Measurements from ENCODE around the gene ADCY1.

GRCh38 chr7:45582136-45582749 lies 8.1 kb downstream of the ADCY1 start:
- TF ChIP-seq, protein P1, sequence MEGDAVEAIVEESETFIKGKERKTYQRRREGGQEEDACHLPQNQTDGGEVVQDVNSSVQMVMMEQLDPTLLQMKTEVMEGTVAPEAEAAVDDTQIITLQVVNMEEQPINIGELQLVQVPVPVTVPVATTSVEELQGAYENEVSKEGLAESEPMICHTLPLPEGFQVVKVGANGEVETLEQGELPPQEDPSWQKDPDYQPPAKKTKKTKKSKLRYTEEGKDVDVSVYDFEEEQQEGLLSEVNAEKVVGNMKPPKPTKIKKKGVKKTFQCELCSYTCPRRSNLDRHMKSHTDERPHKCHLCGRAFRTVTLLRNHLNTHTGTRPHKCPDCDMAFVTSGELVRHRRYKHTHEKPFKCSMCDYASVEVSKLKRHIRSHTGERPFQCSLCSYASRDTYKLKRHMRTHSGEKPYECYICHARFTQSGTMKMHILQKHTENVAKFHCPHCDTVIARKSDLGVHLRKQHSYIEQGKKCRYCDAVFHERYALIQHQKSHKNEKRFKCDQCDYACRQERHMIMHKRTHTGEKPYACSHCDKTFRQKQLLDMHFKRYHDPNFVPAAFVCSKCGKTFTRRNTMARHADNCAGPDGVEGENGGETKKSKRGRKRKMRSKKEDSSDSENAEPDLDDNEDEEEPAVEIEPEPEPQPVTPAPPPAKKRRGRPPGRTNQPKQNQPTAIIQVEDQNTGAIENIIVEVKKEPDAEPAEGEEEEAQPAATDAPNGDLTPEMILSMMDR (IDR thresholded peaks at IDR 0.05), result no peak
- TF ChIP-seq POLR2AphosphoS5 (IDR thresholded peaks at IDR 0.05), result no peak
- TF ChIP-seq POLR2A (IDR thresholded peaks at IDR 0.05), result no peak
- TF ChIP-seq EP300 (IDR thresholded peaks at IDR 0.05), result no peak

All from suprapubic skin (tissue), 4 donors.